Endothelial cell of umbilical vein (primary cell): ENCODE data around the gene DAO. TPM values are rescaled to one million over a fixed set of nuclear protein-coding genes. Genes with fewer than 3 reads are reported as not detected.

Experiments
- BruUV-seq: library from RNA; stranded (reverse); fragments of 400-500 nt; replicated peaks from 2 replicates; lab custom pipeline; 2021; lab: Mats Ljungman, UMichigan
- CTCF ChIA-PET: fragments of 300-600, 350-600 bp; sonication (Branson Sonifier 250); formaldehyde crosslinking; loops from one replicate; lab custom pipeline; 2021; ENCODE audit warnings: antibody characterized with exemption, inconsistent platforms; lab: Charles Lee
- POLR2A ChIA-PET: fragments of 300-600, 350-600 bp; sonication (Branson Sonifier 250); formaldehyde crosslinking; loops from one replicate; lab custom pipeline; 2021; ENCODE audit warnings: antibody characterized with exemption, inconsistent platforms; lab: Charles Lee
- DNase-seq: peaks from one replicate; pipeline ENCODE4 v3.0.0-alpha.2; 2011; ENCODE audit warnings: low read depth, low spot score
- FAIRE-seq: peaks from 2 replicates; lab custom pipeline; 2011; peaks lifted over from hg19 to GRCh38; lab: Jason Lieb, UNC
- H2AFZ ChIP-seq: 2 replicates; pipeline ENCODE4 v1.6.0; 2012; ENCODE audit warnings: low read depth, low read length, control low read depth, inconsistent platforms
- H3K27ac ChIP-seq: 2 replicates; pipeline ENCODE4 v1.5.1; 2011; ENCODE audit warnings: low read depth, mild to moderate bottlenecking, control low read depth, low read length, moderate library complexity; ENCODE audit not compliant: insufficient read depth
- H3K27me3 ChIP-seq, 2 experiments: 2 replicates each; pipeline versions ENCODE4 v1.6.0 to v1.6.1; 2011; ENCODE audit warnings: low read length in 2 of 2, mixed read lengths in 1 of 2; ENCODE audit not compliant: control insufficient read depth in 2 of 2, insufficient read depth in 2 of 2
- H3K36me3 ChIP-seq, 2 experiments: 2 replicates in 1 of 2; 3 replicates in 1 of 2; pipeline ENCODE4 v1.5.1; 2011; ENCODE audit warnings: low read length in 2 of 2, mild to moderate bottlenecking in 1 of 2, moderate library complexity in 1 of 2; ENCODE audit not compliant: control insufficient read depth in 2 of 2, insufficient read depth in 2 of 2; ENCODE audit errors: extremely low read depth in 1 of 2
- H3K4me1 ChIP-seq: 3 replicates; pipeline ENCODE4 v1.5.1; 2011; ENCODE audit warnings: mild to moderate bottlenecking, low read length; ENCODE audit not compliant: control insufficient read depth, insufficient read depth; ENCODE audit errors: extremely low read depth
- H3K4me2 ChIP-seq: 2 replicates; pipeline ENCODE4 v1.6.1; 2011; ENCODE audit warnings: low read length, control low read depth, mixed read lengths; ENCODE audit not compliant: insufficient read depth
- H3K4me3 ChIP-seq, 3 experiments: fragments of 200-600 bp in 1 of 3; sonication (generic), shearing (Covaris generic) in 1 of 3; replicated peaks in 1 of 3; 2 replicates each; pipeline ENCODE4 v1.5.1; 2011 to 2016; ENCODE audit warnings: control low read depth in 3 of 3, low read length in 3 of 3, mild to moderate bottlenecking in 2 of 3, inconsistent platforms in 1 of 3, low read depth in 1 of 3, moderate library complexity in 1 of 3; ENCODE audit not compliant: insufficient read depth in 1 of 3
- H3K79me2 ChIP-seq: 2 replicates; pipeline ENCODE4 v1.6.0; 2012; ENCODE audit warnings: low read length, inconsistent platforms; ENCODE audit not compliant: control insufficient read depth, insufficient read depth
- H3K9ac ChIP-seq: replicated peaks from 2 replicates; pipeline ENCODE3; 2011; ENCODE audit warnings: low read length, control low read depth; ENCODE audit not compliant: insufficient read depth; ENCODE audit errors: extremely low read depth
- H3K9me1 ChIP-seq: replicated peaks from 3 replicates; pipeline ENCODE4 v1.6.0; 2011; ENCODE audit warnings: mild to moderate bottlenecking, low read length; ENCODE audit not compliant: control insufficient read depth, insufficient read depth; ENCODE audit errors: extremely low read depth
- H3K9me3 ChIP-seq: replicated peaks from 2 replicates; pipeline ENCODE4 v1.5.1; 2012; ENCODE audit warnings: low read length, inconsistent platforms; ENCODE audit not compliant: control insufficient read depth, insufficient read depth
- H4K20me1 ChIP-seq: replicated peaks from 2 replicates; pipeline ENCODE3; 2011; ENCODE audit warnings: mild to moderate bottlenecking, low read length; ENCODE audit not compliant: control insufficient read depth, insufficient read depth; ENCODE audit errors: extremely low read depth
- CTCF ChIP-seq, 2 donors: IDR thresholded peaks; 1 replicate in 1 of 2; 2 replicates in 1 of 2; pipeline ENCODE4 v1.5.1; 2011; ENCODE audit warnings: low read length in 2 of 2, mild to moderate bottlenecking in 2 of 2, moderate library complexity in 2 of 2, control low read depth in 1 of 2, inconsistent platforms in 1 of 2, low read depth in 1 of 2; ENCODE audit not compliant: insufficient read depth in 1 of 2; ENCODE audit errors: extremely low read depth in 1 of 2
- EZH2 ChIP-seq: IDR thresholded peaks from 2 replicates; pipeline ENCODE4 v1.6.1; 2012; ENCODE audit warnings: borderline replicate concordance, low read depth, mild to moderate bottlenecking, moderate library complexity, low read length, inconsistent platforms; ENCODE audit not compliant: severe bottlenecking
- FOS ChIP-seq: IDR thresholded peaks from 2 replicates; pipeline ENCODE4 v1.6.1; 2011; ENCODE audit warnings: mild to moderate bottlenecking, low read length, moderate library complexity, borderline replicate concordance; ENCODE audit not compliant: insufficient read depth
- GATA2 ChIP-seq: IDR thresholded peaks from 2 replicates; pipeline ENCODE4 v1.7.0; 2011; ENCODE audit warnings: low read depth, mild to moderate bottlenecking, moderate library complexity, mixed read lengths, low read length; ENCODE audit not compliant: insufficient read length, insufficient read depth
- JUN ChIP-seq: IDR thresholded peaks from 2 replicates; pipeline ENCODE4 v1.6.1; 2011; ENCODE audit warnings: borderline replicate concordance, low read depth; ENCODE audit not compliant: insufficient read length, insufficient read depth
- MYC ChIP-seq: IDR thresholded peaks from one replicate; pipeline ENCODE4 v1.6.1; 2011; ENCODE audit warnings: mild to moderate bottlenecking, low read depth, low read length
- POLR2A ChIP-seq: IDR thresholded peaks from 2 replicates; pipeline ENCODE4 v1.6.1; 2012; ENCODE audit warnings: low read depth, mild to moderate bottlenecking, control low read depth, low read length
- POLR2AphosphoS5 ChIP-seq: IDR thresholded peaks from 2 replicates; pipeline ENCODE4 v1.6.1; 2012; ENCODE audit warnings: low read depth, mild to moderate bottlenecking, control low read depth, low read length, moderate library complexity; ENCODE audit not compliant: insufficient read depth
- dilution Hi-C: fragments of 300-500 bp; cut with MboI; formaldehyde crosslinking; loops from one replicate; pipeline ENCODE4 v1.15.0; 2019; ENCODE audit warnings: low sequenced_read_pairs; ENCODE audit not compliant: extremely low pct_ligation_motif_present
- intact Hi-C: fragments of 100-400 bp; cut with micrococcal nuclease; formaldehyde crosslinking; loops from one replicate; pipeline ENCODE4 v1.10.0; 2022
- polyA plus RNA-seq, 4 experiments: library from polyadenylated mRNA; depleted of rRNA in 3 of 4; stranded (reverse) in 3 of 4; unstranded in 1 of 4; fragments of >200 nt; gene quantifications; 2 replicates each; pipeline versions ENCODE4 v1.2.1 to v1.2.3, GENCODE V29; 2011 to 2012; ENCODE audit warnings: missing spikeins in 1 of 4
- total RNA-seq: library from RNA; stranded (reverse); gene quantifications from 2 replicates; pipeline ENCODE4 v1.2.3, GENCODE V29; 2021
- TF ChIP-seq, protein P1 (sequence below): IDR thresholded peaks from 2 replicates; pipeline ENCODE4 v1.6.1; 2011; ENCODE audit not compliant: insufficient read depth, insufficient read length

DAO gene
- total and polyA plus RNA-seq, 2 donors (not counting 3 experiments of a cell fraction or from before 2014, with no cell fraction given) = not detected

DNA sequence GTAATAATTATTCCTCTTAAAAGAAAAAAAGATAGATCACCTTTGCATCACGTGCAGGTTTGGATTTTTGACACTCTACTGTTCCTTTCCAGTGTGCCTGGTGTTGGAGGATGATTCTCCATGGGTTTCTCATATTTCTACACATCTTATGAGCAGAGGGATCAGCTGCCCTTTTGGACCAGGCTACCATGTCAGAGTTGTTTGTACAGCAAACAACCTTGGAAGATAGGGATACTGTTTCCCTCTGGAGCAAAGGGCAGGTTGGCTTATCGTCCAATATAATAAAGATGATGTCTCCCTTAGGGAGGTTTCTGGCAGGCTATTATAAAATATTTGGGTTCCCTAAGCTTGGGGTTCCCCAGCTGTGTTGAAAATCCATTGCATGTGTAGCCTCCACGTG, 42.1 kb downstream of the DAO start:
- no peak overlapping the region for H3K27ac ChIP-seq
- no peak overlapping the region for H3K4me2 ChIP-seq
- H4K20me1 ChIP-seq = no peaks in the 10 kb centered on the region
- no TSS peak for BruUV-seq
- no peak overlapping the region for H3K4me3 ChIP-seq
- no peaks in the 10 kb centered on the region for H3K79me2 ChIP-seq
- H3K27me3 ChIP-seq = no peaks in the 10 kb centered on the region
- no peaks in the 10 kb centered on the region for H3K4me1 ChIP-seq
- no peak for TF ChIP-seq CTCF (IDR thresholded peaks at IDR 0.05; ENCODE audit: extremely low read depth in 1 of 2, insufficient read depth in 1 of 2, low read depth in 1 of 2, low read length in 2 of 2)
- TF ChIP-seq POLR2A = no peak
- dilution Hi-C loops = no loop called here
- H3K9ac ChIP-seq = no peak overlapping the region
- no peaks in the 10 kb centered on the region for H3K36me3 ChIP-seq
- FAIRE-seq = no peak
- CTCF ChIA-PET = no interaction called here
- H3K9me3 ChIP-seq = no peaks in the 10 kb centered on the region
- H3K9me1 ChIP-seq = no peaks in the 10 kb centered on the region
- POLR2A ChIA-PET = no interaction called here
- no peak for DNase-seq
- H2AFZ ChIP-seq = no peak overlapping the region
- intact Hi-C loops = no loop called here

DNA sequence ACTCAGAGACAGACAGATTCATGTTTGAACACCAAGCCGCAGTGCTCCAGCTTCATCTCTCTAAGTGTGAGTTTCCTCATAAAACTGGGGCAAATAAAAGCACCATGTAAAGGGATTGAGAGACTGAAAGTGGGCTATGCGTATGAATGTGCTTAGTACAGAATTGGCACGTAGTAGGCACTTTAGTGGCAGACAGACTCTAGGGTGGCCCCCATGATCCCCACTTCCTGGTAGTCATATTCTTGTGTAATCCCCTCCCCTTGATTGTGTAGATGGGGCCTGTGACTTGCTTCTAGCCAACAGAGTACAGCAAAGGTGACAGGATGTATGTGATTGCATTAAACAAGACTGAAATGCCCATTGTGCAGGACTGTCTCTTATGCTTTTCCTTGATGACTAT, 43.0 kb downstream of the DAO start:
- CTCF ChIA-PET = no interaction called here
- no TSS peak for BruUV-seq
- POLR2A ChIA-PET = no interaction called here
- TF ChIP-seq JUN (no peak), EZH2 (no peak), MYC (no peak), GATA2 (no peak), POLR2A (no peak), CTCF (IDR thresholded peaks at IDR 0.05; ENCODE audit: extremely low read depth in 1 of 2, insufficient read depth in 1 of 2, low read depth in 1 of 2, low read length in 2 of 2) (no peak), POLR2AphosphoS5 (no peak), FOS (no peak)
- TF ChIP-seq, protein P1, sequence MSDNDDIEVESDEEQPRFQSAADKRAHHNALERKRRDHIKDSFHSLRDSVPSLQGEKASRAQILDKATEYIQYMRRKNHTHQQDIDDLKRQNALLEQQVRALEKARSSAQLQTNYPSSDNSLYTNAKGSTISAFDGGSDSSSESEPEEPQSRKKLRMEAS = no peak
- intact Hi-C loops (no loop called here), dilution Hi-C loops (no loop called here)
- DNase-seq = no peak
- Histone ChIP-seq H3K4me1 (no peaks in the 10 kb centered on the region), H3K79me2 (no peaks in the 10 kb centered on the region), H3K27ac (no peak overlapping the region), H3K4me3 (no peak overlapping the region), H3K36me3 (no peaks in the 10 kb centered on the region), H3K27me3 (no peaks in the 10 kb centered on the region), H4K20me1 (no peaks in the 10 kb centered on the region), H3K9ac (no peak overlapping the region), H3K9me1 (no peaks in the 10 kb centered on the region), H3K4me2 (no peak overlapping the region), H2AFZ (no peak overlapping the region), H3K9me3 (no peaks in the 10 kb centered on the region)
- FAIRE-seq = no peak
